Lung (tissue), 13 donors: ENCODE data around the gene PRRT2. TPM values are rescaled to one million over a fixed set of nuclear protein-coding genes. Genes with fewer than 3 reads are reported as not detected.

Experiments
- ATAC-seq: fragments of 200-7000 bp; cut with Tn5 transposase; one replicate; pipeline ENCODE4 v1.9.1; 2020; ENCODE audit warnings: moderate number of reproducible peaks; ENCODE audit not compliant: insufficient read depth, low FRiP score
- DNase-seq, 3 donors: peaks; one replicate each; pipeline ENCODE4 v3.0.0-alpha.2; 2013 to 2017
- H3K27ac ChIP-seq, 2 donors: one replicate each; pipeline ENCODE4 v1.5.1; 2013; ENCODE audit warnings: mild to moderate bottlenecking in 2 of 2, moderate library complexity in 2 of 2, control low read depth in 1 of 2, inconsistent platforms in 1 of 2, low read depth in 1 of 2, low read length in 1 of 2
- H3K27me3 ChIP-seq, 3 donors: one replicate each; pipeline ENCODE4 v1.5.1; 2013; ENCODE audit warnings: low read length in 2 of 3; ENCODE audit not compliant: control insufficient read depth in 3 of 3, insufficient read depth in 3 of 3
- H3K36me3 ChIP-seq, 4 donors: one replicate each; pipeline ENCODE4 v1.5.1; 2013; ENCODE audit warnings: low read length in 4 of 4, mild to moderate bottlenecking in 1 of 4, moderate library complexity in 1 of 4; ENCODE audit not compliant: control insufficient read depth in 4 of 4, insufficient read depth in 4 of 4
- H3K4me1 ChIP-seq, 5 donors: one replicate each; pipeline ENCODE4 v1.5.1; 2013; ENCODE audit warnings: low read length in 5 of 5, mild to moderate bottlenecking in 2 of 5, moderate library complexity in 1 of 5; ENCODE audit not compliant: control insufficient read depth in 5 of 5, insufficient read depth in 5 of 5
- H3K4me3 ChIP-seq: one replicate; pipeline ENCODE4 v1.5.1; 2013; ENCODE audit warnings: mild to moderate bottlenecking, control low read depth, moderate library complexity
- H3K9ac ChIP-seq, 2 donors: one replicate each; pipeline ENCODE4 v1.5.1; 2013; ENCODE audit warnings: low read length in 2 of 2, control low read depth in 1 of 2; ENCODE audit not compliant: insufficient read depth in 1 of 2
- H3K9me3 ChIP-seq, 4 donors: one replicate each; pipeline ENCODE4 v1.5.1; 2013; ENCODE audit warnings: low read length in 3 of 4, mild to moderate bottlenecking in 1 of 4, moderate library complexity in 1 of 4; ENCODE audit not compliant: control insufficient read depth in 4 of 4, insufficient read depth in 3 of 4
- WGBS, 2 donors: extraction: QIAGEN DNeasy Blood & Tissue Kit; methylation state at CpG; one replicate each; pipeline ENCODE4 v1.1.7; 2013; 5-methylcytosine and 5-hydroxymethylcytosine counted together
- polyA plus RNA-seq, 2 donors: library from polyadenylated mRNA; stranded (reverse); fragments of 200-250 nt; gene quantifications; one replicate each; pipeline ENCODE4 v1.2.1, GENCODE V29; 2013
- small RNA-seq: library from RNA; depleted of rRNA; stranded (forward); fragments of <200 nt; gene quantifications from one replicate; pipeline ENCODE3, GENCODE V24; 2014; ENCODE audit warnings: low replicate concordance
- total RNA-seq, 2 donors: library from RNA; depleted of rRNA in 1 of 2; stranded (reverse); fragments of >200 nt in 1 of 2; gene quantifications; one replicate each; pipeline ENCODE4 v1.2.1, GENCODE V29; 2014 to 2021
- TF ChIP-seq, protein P1 (sequence below): IDR thresholded peaks from 2 replicates; pipeline ENCODE4 v1.5.1; 2012; ENCODE audit warnings: mild to moderate bottlenecking; ENCODE audit errors: control extremely low read depth, extremely low read depth
- donor health status: control.
- donor health status: control.
- donor health status: Bipolar disorder and iron deficiency.
- donor health status: healthy.
- donor health status: DM: yes; HTN: yes; CAD: no.

PRRT2 gene
- total and polyA plus RNA-seq, 4 donors: 0.49 to 6.5 (median 1.5) TPM

- H3K36me3 ChIP-seq: peaks cover 0 to 20% (median 14%) of the 10 kb centered on the region in 4 donors
- no peak overlapping the region for H3K27ac ChIP-seq
- H3K27me3 ChIP-seq: no peaks in the 10 kb centered on the region
- peaks cover 0 to 10% (median 2%) of the 10 kb centered on the region in 5 donors for H3K4me1 ChIP-seq
- no peak for ATAC-seq
- no peak overlapping the region for H3K9ac ChIP-seq
- DNase-seq: no peak
- no peak overlapping the region for H3K4me3 ChIP-seq
- TF ChIP-seq, protein P1, sequence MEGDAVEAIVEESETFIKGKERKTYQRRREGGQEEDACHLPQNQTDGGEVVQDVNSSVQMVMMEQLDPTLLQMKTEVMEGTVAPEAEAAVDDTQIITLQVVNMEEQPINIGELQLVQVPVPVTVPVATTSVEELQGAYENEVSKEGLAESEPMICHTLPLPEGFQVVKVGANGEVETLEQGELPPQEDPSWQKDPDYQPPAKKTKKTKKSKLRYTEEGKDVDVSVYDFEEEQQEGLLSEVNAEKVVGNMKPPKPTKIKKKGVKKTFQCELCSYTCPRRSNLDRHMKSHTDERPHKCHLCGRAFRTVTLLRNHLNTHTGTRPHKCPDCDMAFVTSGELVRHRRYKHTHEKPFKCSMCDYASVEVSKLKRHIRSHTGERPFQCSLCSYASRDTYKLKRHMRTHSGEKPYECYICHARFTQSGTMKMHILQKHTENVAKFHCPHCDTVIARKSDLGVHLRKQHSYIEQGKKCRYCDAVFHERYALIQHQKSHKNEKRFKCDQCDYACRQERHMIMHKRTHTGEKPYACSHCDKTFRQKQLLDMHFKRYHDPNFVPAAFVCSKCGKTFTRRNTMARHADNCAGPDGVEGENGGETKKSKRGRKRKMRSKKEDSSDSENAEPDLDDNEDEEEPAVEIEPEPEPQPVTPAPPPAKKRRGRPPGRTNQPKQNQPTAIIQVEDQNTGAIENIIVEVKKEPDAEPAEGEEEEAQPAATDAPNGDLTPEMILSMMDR: no peak
- no peaks in the 10 kb centered on the region for H3K9me3 ChIP-seq
- 37 to 38% methylated on average over 16 of the region's 16 CpGs for WGBS, 2 donors
Measured at GRCh38 chr16:29863669-29863984, 51.6 kb downstream of the PRRT2 start.

GRCh38 chr16:29864205-29864604 lies 52.2 kb downstream of the PRRT2 start:
- WGBS, 2 donors: 82 to 85% methylated on average over 9 of the region's 9 CpGs
- no peak for ATAC-seq
- Histone ChIP-seq H3K4me3 (no peak overlapping the region), H3K27me3 (no peaks in the 10 kb centered on the region), H3K4me1 (peaks cover 0 to 10% (median 2%) of the 10 kb centered on the region in 5 donors), H3K9me3 (no peaks in the 10 kb centered on the region), H3K27ac (no peak overlapping the region), H3K36me3 (peaks cover 0 to 14% (median 11%) of the 10 kb centered on the region in 4 donors), H3K9ac (no peak overlapping the region)
- DNase-seq: no peak
- TF ChIP-seq, protein P1: no peak

Small RNA genes within 50 kb of the gene (small RNA-seq; reads per million reads assigned to genes)
- gene AC009133.6 (not detected), gene AC120114.4 (not detected)

Other genes starting within 250 kb of the PRRT2 start
- gene SPN, start 148.9 kb upstream of the PRRT2 start, total RNA-seq: 10 to 100 TPM in 1 of 2 donors, 1 to 10 TPM in 1; 5.8 to 52.5 TPM
- gene SPN, start 148.9 kb upstream of the PRRT2 start, polyA plus RNA-seq: 10 to 100 TPM; 10.5 to 14.4 TPM
- gene QPRT, start 133.0 kb upstream of the PRRT2 start, total RNA-seq: 10 to 100 TPM; 22.0 to 23.1 TPM
- gene QPRT, start 133.0 kb upstream of the PRRT2 start, polyA plus RNA-seq: 1 to 10 TPM; 8.7 to 9.6 TPM
- 1 to 10 TPM; 3.1 to 9.1 TPM for gene C16orf54, start 66.2 kb upstream of the PRRT2 start, total RNA-seq
- 1 to 10 TPM; 2.8 to 6.0 TPM for gene C16orf54, start 66.2 kb upstream of the PRRT2 start, polyA plus RNA-seq
- gene ZG16, start 33.9 kb upstream of the PRRT2 start, total RNA-seq: under 1 TPM in 1 of 2 donors, not detected in 1; 0.06 TPM
- under 1 TPM; 0.01 to 0.04 TPM for gene ZG16, start 33.9 kb upstream of the PRRT2 start, polyA plus RNA-seq
- gene KIF22, start 21.4 kb upstream of the PRRT2 start, total RNA-seq: 10 to 100 TPM; 24.3 to 27.6 TPM
- 10 to 100 TPM; 22.1 to 84.9 TPM for gene KIF22, start 21.4 kb upstream of the PRRT2 start, polyA plus RNA-seq
- 100 to 1,000 TPM in 1 of 2 donors, 10 to 100 TPM in 1; 94.9 to 159 TPM for gene MAZ, start 5.7 kb upstream of the PRRT2 start, total RNA-seq
- gene MAZ, start 5.7 kb upstream of the PRRT2 start, polyA plus RNA-seq: 100 to 1,000 TPM; 112 to 170 TPM
- gene PAGR1, start 4.0 kb downstream of the PRRT2 start, total RNA-seq: 10 to 100 TPM; 18.4 to 23.1 TPM
- 10 to 100 TPM; 29.8 to 43.2 TPM for gene PAGR1, start 4.0 kb downstream of the PRRT2 start, polyA plus RNA-seq
- gene MVP, start 8.3 kb downstream of the PRRT2 start, total RNA-seq: 100 to 1,000 TPM; 150 to 322 TPM
- gene MVP, start 8.3 kb downstream of the PRRT2 start, polyA plus RNA-seq: 100 to 1,000 TPM; 239 to 267 TPM
- gene CDIPT, start 51.0 kb downstream of the PRRT2 start, total RNA-seq: 10 to 100 TPM; 66.9 to 71.7 TPM
- gene CDIPT, start 51.0 kb downstream of the PRRT2 start, polyA plus RNA-seq: 100 to 1,000 TPM in 1 of 2 donors, 10 to 100 TPM in 1; 75.0 to 105 TPM
- 10 to 100 TPM in 1 of 2 donors, 1 to 10 TPM in 1; 6.4 to 19.2 TPM for gene SEZ6L2, start 87.4 kb downstream of the PRRT2 start, total RNA-seq
- 1 to 10 TPM; 4.6 to 5.8 TPM for gene SEZ6L2, start 87.4 kb downstream of the PRRT2 start, polyA plus RNA-seq
- 1 to 10 TPM in 1 of 2 donors, under 1 TPM in 1; 0.34 to 4.3 TPM for gene ASPHD1, start 88.3 kb downstream of the PRRT2 start, total RNA-seq
- gene ASPHD1, start 88.3 kb downstream of the PRRT2 start, polyA plus RNA-seq: 1 to 10 TPM; 3.2 to 4.1 TPM
- 10 to 100 TPM; 18.0 to 26.2 TPM for gene KCTD13, start 114.0 kb downstream of the PRRT2 start, total RNA-seq
- 10 to 100 TPM; 15.0 to 15.1 TPM for gene KCTD13, start 114.0 kb downstream of the PRRT2 start, polyA plus RNA-seq
- gene TMEM219, start 149.9 kb downstream of the PRRT2 start, total RNA-seq: 100 to 1,000 TPM in 1 of 2 donors, 10 to 100 TPM in 1; 56.4 to 141 TPM
- gene TMEM219, start 149.9 kb downstream of the PRRT2 start, polyA plus RNA-seq: 100 to 1,000 TPM; 127 to 210 TPM
- gene TAOK2, start 161.7 kb downstream of the PRRT2 start, total RNA-seq: 10 to 100 TPM; 55.3 to 71.8 TPM
- gene TAOK2, start 161.7 kb downstream of the PRRT2 start, polyA plus RNA-seq: 10 to 100 TPM; 33.8 to 55.5 TPM
- gene HIRIP3, start 183.4 kb downstream of the PRRT2 start, total RNA-seq: 10 to 100 TPM; 16.9 to 22.7 TPM
- gene HIRIP3, start 183.4 kb downstream of the PRRT2 start, polyA plus RNA-seq: 10 to 100 TPM; 13.1 to 18.4 TPM
- gene INO80E, start 184.0 kb downstream of the PRRT2 start, total RNA-seq: 10 to 100 TPM; 37.5 to 68.5 TPM
- gene INO80E, start 184.0 kb downstream of the PRRT2 start, polyA plus RNA-seq: 100 to 1,000 TPM in 1 of 2 donors, 10 to 100 TPM in 1; 51.8 to 105 TPM
- 1 to 10 TPM; 2.4 to 8.7 TPM for gene DOC2A, start 198.8 kb downstream of the PRRT2 start, total RNA-seq
- gene DOC2A, start 198.8 kb downstream of the PRRT2 start, polyA plus RNA-seq: 1 to 10 TPM; 1.4 to 2.9 TPM
- gene C16orf92, start 211.0 kb downstream of the PRRT2 start, total RNA-seq: not detected
- not detected for gene C16orf92, start 211.0 kb downstream of the PRRT2 start, polyA plus RNA-seq
- under 1 TPM in 1 of 2 donors, not detected in 1; 0.43 TPM for gene TLCD3B, start 219.1 kb downstream of the PRRT2 start, total RNA-seq
- gene TLCD3B, start 219.1 kb downstream of the PRRT2 start, polyA plus RNA-seq: under 1 TPM in 1 of 2 donors, not detected in 1; 0.03 TPM